ENCODE data around the gene NDOR1.

DNA sequence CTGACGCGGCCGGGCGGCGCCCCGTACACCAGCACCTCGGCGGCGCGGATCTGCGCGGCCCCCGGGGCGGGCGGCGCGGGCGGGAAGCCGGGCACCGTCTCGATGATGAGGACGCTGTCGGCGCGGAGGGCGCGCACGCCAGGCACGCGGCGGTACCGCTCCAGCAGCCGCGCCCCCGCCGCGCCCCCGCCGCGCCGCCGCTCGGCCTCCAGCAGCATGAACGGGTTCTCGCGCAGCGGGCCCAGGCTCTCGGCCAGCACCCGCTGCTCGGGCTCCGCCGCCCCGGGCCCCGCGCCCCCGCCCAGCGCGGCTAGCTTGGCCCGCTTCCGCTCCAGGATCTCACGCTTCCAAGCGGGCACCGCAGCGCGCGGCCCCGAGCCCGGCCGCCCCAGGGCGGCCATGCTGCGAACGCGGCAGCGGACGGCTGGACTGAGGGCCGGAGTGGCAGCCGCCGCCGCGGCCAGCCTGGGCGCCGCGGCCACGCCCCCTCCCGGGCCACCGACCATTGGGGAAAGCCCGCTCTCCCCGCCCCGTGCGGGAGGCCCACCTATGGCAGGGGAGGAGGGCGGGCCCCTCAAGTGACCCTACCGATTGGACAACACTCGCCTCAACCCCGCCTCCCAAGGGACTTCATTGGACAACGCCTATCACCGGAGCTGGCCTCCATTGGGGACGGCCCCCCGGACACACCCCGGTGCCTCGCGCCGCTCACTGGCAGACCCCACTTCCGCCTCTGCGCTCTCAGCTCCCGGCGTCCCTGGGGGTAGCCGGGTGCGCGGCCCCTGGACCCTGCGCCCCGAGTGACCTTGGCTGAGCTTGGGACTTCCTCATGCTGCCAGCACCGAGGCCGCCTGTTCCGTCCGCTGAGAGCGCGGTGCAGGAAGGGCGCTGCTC is 4.9 kb upstream of the NDOR1 start, which contains the start of gene TPRN:
- TF ChIP-seq POLR2A (IDR thresholded peaks at IDR 0.05; ENCODE audit: low read depth, low read length): peak; percentile 98
- TF ChIP-seq, protein P1, sequence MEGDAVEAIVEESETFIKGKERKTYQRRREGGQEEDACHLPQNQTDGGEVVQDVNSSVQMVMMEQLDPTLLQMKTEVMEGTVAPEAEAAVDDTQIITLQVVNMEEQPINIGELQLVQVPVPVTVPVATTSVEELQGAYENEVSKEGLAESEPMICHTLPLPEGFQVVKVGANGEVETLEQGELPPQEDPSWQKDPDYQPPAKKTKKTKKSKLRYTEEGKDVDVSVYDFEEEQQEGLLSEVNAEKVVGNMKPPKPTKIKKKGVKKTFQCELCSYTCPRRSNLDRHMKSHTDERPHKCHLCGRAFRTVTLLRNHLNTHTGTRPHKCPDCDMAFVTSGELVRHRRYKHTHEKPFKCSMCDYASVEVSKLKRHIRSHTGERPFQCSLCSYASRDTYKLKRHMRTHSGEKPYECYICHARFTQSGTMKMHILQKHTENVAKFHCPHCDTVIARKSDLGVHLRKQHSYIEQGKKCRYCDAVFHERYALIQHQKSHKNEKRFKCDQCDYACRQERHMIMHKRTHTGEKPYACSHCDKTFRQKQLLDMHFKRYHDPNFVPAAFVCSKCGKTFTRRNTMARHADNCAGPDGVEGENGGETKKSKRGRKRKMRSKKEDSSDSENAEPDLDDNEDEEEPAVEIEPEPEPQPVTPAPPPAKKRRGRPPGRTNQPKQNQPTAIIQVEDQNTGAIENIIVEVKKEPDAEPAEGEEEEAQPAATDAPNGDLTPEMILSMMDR (IDR thresholded peaks at IDR 0.05; ENCODE audit: extremely low read depth in 1 of 2, insufficient read depth in 1 of 2, low read depth in 1 of 2, low read length in 2 of 2): no peak
- no peak for TF ChIP-seq FOS (IDR thresholded peaks at IDR 0.05; ENCODE audit: borderline replicate concordance, insufficient read depth, low read length)
- peak; percentile 92 for TF ChIP-seq POLR2AphosphoS5 (IDR thresholded peaks at IDR 0.05; ENCODE audit: insufficient read depth, low read depth, low read length)
- TF ChIP-seq MAX (IDR thresholded peaks at IDR 0.05; ENCODE audit: insufficient read depth, insufficient read length): no peak
- no peak for TF ChIP-seq GATA2 (IDR thresholded peaks at IDR 0.05; ENCODE audit: insufficient read depth, insufficient read length, low read depth, low read length)
- no peak for TF ChIP-seq MYC (IDR thresholded peaks at IDR 0.05; ENCODE audit: low read depth, low read length)
- TF ChIP-seq EZH2 (IDR thresholded peaks at IDR 0.05; ENCODE audit: borderline replicate concordance, low read depth, low read length, severe bottlenecking): no peak

Measured in endothelial cell of umbilical vein (primary cell).